Liver (tissue), 9 donors: ENCODE results near the gene ABLIM3. TPM values are rescaled to one million over a fixed set of nuclear protein-coding genes. Genes with fewer than 3 reads are reported as not detected.
A peak's percentile ranks its signal among the peaks of the same experiment; 100 is the strongest.

ENCODE experiments used
- DNase-seq: peaks from one replicate; pipeline ENCODE4 v3.0.0-alpha.2; 2017; ENCODE audit warnings: low spot score
- H3K27ac ChIP-seq, 2 donors: one replicate each; pipeline ENCODE4 v1.7.0; 2013; ENCODE audit warnings: inconsistent platforms in 2 of 2, low read length in 2 of 2, control low read depth in 1 of 2, low read depth in 1 of 2, mild to moderate bottlenecking in 1 of 2
- H3K27me3 ChIP-seq, 4 donors: one replicate each; pipeline versions ENCODE4 v1.6.1 to v1.7.0; 2013; ENCODE audit warnings: low read length in 3 of 4, inconsistent platforms in 1 of 4, mild to moderate bottlenecking in 1 of 4, moderate library complexity in 1 of 4; ENCODE audit not compliant: control insufficient read depth in 4 of 4, insufficient read depth in 4 of 4
- H3K36me3 ChIP-seq, 4 donors: one replicate each; pipeline versions ENCODE4 v1.6.1 to v1.7.0; 2013; ENCODE audit warnings: low read length in 3 of 4, mild to moderate bottlenecking in 3 of 4, low read depth in 1 of 4, moderate library complexity in 1 of 4; ENCODE audit not compliant: control insufficient read depth in 4 of 4, insufficient read depth in 3 of 4
- H3K4me1 ChIP-seq, 4 donors: one replicate each; pipeline versions ENCODE4 v1.6.1 to v1.7.0; 2013; ENCODE audit warnings: low read length in 3 of 4, mild to moderate bottlenecking in 3 of 4, moderate library complexity in 1 of 4; ENCODE audit not compliant: control insufficient read depth in 4 of 4, insufficient read depth in 4 of 4
- H3K4me3 ChIP-seq, 3 donors: one replicate each; pipeline versions ENCODE4 v1.6.1 to v1.7.0; 2013; ENCODE audit warnings: low read length in 3 of 3, control low read depth in 1 of 3, low read depth in 1 of 3, mild to moderate bottlenecking in 1 of 3
- H3K9ac ChIP-seq, 2 donors: one replicate each; pipeline ENCODE4 v1.7.0; 2013; ENCODE audit warnings: low read length in 2 of 2, mild to moderate bottlenecking in 2 of 2, moderate library complexity in 2 of 2, control low read depth in 1 of 2, low read depth in 1 of 2
- H3K9me3 ChIP-seq, 4 donors: one replicate each; pipeline versions ENCODE4 v1.6.1 to v1.7.0; 2013; ENCODE audit warnings: low read length in 3 of 4; ENCODE audit not compliant: control insufficient read depth in 4 of 4
- EGR1 ChIP-seq, 2 donors: IDR thresholded peaks; 2 replicates each; pipeline ENCODE4 v1.6.1; 2016 to 2018; ENCODE audit warnings: antibody characterized with exemption in 2 of 2, low read depth in 2 of 2
- FOXA1 ChIP-seq: IDR thresholded peaks from 2 replicates; pipeline ENCODE4 v1.6.1; 2016; ENCODE audit warnings: antibody characterized with exemption
- FOXA2 ChIP-seq: IDR thresholded peaks from 2 replicates; pipeline ENCODE4 v1.6.1; 2016; ENCODE audit warnings: antibody characterized with exemption
- GABPA ChIP-seq, 2 donors: IDR thresholded peaks in 1 of 2; conservative IDR thresholded peaks in 1 of 2; 2 replicates each; pipeline ENCODE4 v1.6.1; 2016; ENCODE audit warnings: antibody characterized with exemption in 2 of 2, mild to moderate bottlenecking in 1 of 2, moderate library complexity in 1 of 2
- HNF4A ChIP-seq, 2 donors: conservative IDR thresholded peaks; 2 replicates each; pipeline ENCODE4 v1.6.1; 2016; ENCODE audit warnings: antibody characterized with exemption in 2 of 2, mild to moderate bottlenecking in 2 of 2
- HNF4G ChIP-seq: IDR thresholded peaks from 2 replicates; pipeline ENCODE4 v1.6.1; 2016; ENCODE audit warnings: antibody characterized with exemption
- JUND ChIP-seq, 2 donors: IDR thresholded peaks; 2 replicates each; pipeline ENCODE4 v1.6.1; 2016; ENCODE audit warnings: antibody characterized with exemption in 2 of 2
- NR2F2 ChIP-seq: IDR thresholded peaks from 2 replicates; pipeline ENCODE4 v1.6.1; 2016; ENCODE audit warnings: antibody characterized with exemption
- RAD21 ChIP-seq, 2 donors: IDR thresholded peaks; 2 replicates each; pipeline ENCODE4 v1.6.1; 2016; ENCODE audit warnings: antibody characterized with exemption in 2 of 2, mild to moderate bottlenecking in 2 of 2
- RXRA ChIP-seq, 2 donors: IDR thresholded peaks; 2 replicates each; pipeline ENCODE4 v1.6.1; 2017 to 2018; ENCODE audit warnings: antibody characterized with exemption in 2 of 2, mild to moderate bottlenecking in 1 of 2
- SP1 ChIP-seq: IDR thresholded peaks from 2 replicates; pipeline ENCODE4 v1.6.1; 2018; ENCODE audit warnings: antibody characterized with exemption, mild to moderate bottlenecking
- TAF1 ChIP-seq: conservative IDR thresholded peaks from 2 replicates; pipeline ENCODE4 v1.6.1; 2016; ENCODE audit warnings: antibody characterized with exemption, mild to moderate bottlenecking
- YY1 ChIP-seq: IDR thresholded peaks from 2 replicates; pipeline ENCODE4 v1.6.1; 2016; ENCODE audit warnings: antibody characterized with exemption, mild to moderate bottlenecking
- WGBS: extraction: QIAGEN DNeasy Blood & Tissue Kit; methylation state at CpG from one replicate; pipeline ENCODE4 v1.1.7; 2013; 5-methylcytosine and 5-hydroxymethylcytosine counted together
- polyA plus RNA-seq, 2 donors: library from polyadenylated mRNA; stranded (reverse) in 1 of 2; unstranded in 1 of 2; fragments of 200-250 nt in 1 of 2; fragments of >200 nt in 1 of 2; fragmentation: Nextera tagmentation in 1 of 2; extraction: Ambion mirVana in 1 of 2; gene quantifications; one replicate each; pipeline versions ENCODE4 v1.2.1 to v1.2.3, GENCODE V29; 2013 to 2015
- total RNA-seq, 2 donors: library from RNA; depleted of rRNA; stranded (reverse); fragments of >200 nt; gene quantifications; one replicate each; pipeline ENCODE4 v1.2.3, GENCODE V29; 2014
- TF ChIP-seq, protein P1 (sequence below): IDR thresholded peaks from 2 replicates; pipeline ENCODE4 v1.6.1; 2016; ENCODE audit warnings: antibody characterized with exemption
- TF ChIP-seq, protein P2 (sequence below): IDR thresholded peaks from 2 replicates; pipeline ENCODE4 v1.6.1; 2016; ENCODE audit warnings: antibody characterized with exemption, mild to moderate bottlenecking
- TF ChIP-seq, protein P3 (sequence below): IDR thresholded peaks from 2 replicates; pipeline ENCODE4 v1.6.1; 2016; ENCODE audit warnings: antibody characterized with exemption
- TF ChIP-seq, protein P4 (sequence below): fragments of 150-350 bp; IDR thresholded peaks from 2 replicates; pipeline ENCODE4 v1.5.1; 2017; ENCODE audit warnings: improper control_type of control experiment, low read depth, low read length; ENCODE audit not compliant: missing input control
- TF ChIP-seq, protein P5 (sequence below): IDR thresholded peaks from 2 replicates; pipeline ENCODE4 v1.6.1; 2016; ENCODE audit warnings: antibody characterized with exemption
- donor health status: healthy.
- donor health status: healthy.
- donor health status: healthy.
- donor health status: healthy.
- donor health status: healthy.

Gene ABLIM3
- total and polyA plus RNA-seq, 4 donors: 6.8 to 131 (median 43.1) TPM

DNA sequence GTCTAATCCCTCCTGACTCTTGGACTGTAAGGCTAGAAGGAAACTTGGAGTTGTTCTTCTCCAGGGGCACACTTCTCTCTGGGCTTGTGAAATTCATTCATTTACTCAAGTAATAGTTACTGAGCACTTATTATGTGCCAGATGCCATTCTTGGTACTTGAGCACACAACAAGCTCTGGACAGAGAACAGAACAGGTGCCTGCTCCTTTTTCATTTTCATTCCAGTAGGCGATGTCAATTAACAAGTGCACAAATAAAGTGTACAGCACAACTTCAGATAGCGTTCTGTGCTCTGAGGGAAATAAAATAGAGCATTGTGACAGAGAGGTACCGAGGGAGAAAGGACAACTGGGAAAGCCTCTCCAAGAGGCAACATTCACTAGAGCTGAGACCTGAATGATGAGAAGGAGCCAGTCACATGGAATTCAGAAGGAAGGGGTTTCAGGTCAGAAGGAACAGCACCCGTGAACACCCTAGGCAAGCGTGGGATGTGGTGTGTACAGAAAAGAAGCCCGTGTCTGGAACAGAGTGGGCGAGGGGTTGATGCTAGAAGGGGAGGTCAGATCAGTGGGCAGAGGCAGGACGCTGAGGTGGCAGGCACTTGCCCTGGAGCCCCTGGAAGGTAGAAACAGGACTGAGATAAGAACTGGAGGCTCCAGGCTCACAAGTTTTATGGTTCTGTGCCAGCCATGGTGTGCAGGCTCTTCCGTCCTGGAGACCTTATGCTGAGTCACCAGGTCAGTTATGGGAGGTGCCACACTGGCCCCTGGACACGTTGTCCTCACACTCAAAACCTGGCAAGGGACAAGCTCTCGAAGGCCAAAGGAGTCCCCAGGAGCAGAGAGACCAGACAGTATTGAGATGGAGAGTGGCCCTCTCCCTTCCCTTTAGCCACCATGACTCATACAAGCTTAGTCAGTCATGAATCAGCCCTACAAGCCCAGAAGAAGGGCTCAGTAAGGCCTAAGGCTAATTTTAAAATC is 7.2 kb upstream of the ABLIM3 start:
- TF ChIP-seq EGR1 (IDR thresholded peaks at IDR 0.05; ENCODE audit: low read depth in 2 of 2): no peak
- TF ChIP-seq FOXA1: no peak
- peak; percentile 82 to 96 for TF ChIP-seq JUND (IDR thresholded peaks at IDR 0.05)
- peak in 1 of 2 donors; percentile 45 for TF ChIP-seq GABPA (IDR thresholded peaks at IDR 0.05 in 1 of 2, conservative IDR thresholded peaks at IDR 0.05 in 1 of 2)
- TF ChIP-seq SP1: peak; percentile 94
- TF ChIP-seq RAD21 (IDR thresholded peaks at IDR 0.05): peak in 1 of 2 donors; percentile 57
- TF ChIP-seq, protein P1, sequence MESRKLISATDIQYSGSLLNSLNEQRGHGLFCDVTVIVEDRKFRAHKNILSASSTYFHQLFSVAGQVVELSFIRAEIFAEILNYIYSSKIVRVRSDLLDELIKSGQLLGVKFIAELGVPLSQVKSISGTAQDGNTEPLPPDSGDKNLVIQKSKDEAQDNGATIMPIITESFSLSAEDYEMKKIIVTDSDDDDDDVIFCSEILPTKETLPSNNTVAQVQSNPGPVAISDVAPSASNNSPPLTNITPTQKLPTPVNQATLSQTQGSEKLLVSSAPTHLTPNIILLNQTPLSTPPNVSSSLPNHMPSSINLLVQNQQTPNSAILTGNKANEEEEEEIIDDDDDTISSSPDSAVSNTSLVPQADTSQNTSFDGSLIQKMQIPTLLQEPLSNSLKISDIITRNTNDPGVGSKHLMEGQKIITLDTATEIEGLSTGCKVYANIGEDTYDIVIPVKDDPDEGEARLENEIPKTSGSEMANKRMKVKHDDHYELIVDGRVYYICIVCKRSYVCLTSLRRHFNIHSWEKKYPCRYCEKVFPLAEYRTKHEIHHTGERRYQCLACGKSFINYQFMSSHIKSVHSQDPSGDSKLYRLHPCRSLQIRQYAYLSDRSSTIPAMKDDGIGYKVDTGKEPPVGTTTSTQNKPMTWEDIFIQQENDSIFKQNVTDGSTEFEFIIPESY: no peak
- TF ChIP-seq NR2F2: peak; percentile 83
- TF ChIP-seq RXRA (IDR thresholded peaks at IDR 0.05): peak; percentile 74 to 88
- peak; percentile 63 for TF ChIP-seq YY1
- TF ChIP-seq, protein P2, sequence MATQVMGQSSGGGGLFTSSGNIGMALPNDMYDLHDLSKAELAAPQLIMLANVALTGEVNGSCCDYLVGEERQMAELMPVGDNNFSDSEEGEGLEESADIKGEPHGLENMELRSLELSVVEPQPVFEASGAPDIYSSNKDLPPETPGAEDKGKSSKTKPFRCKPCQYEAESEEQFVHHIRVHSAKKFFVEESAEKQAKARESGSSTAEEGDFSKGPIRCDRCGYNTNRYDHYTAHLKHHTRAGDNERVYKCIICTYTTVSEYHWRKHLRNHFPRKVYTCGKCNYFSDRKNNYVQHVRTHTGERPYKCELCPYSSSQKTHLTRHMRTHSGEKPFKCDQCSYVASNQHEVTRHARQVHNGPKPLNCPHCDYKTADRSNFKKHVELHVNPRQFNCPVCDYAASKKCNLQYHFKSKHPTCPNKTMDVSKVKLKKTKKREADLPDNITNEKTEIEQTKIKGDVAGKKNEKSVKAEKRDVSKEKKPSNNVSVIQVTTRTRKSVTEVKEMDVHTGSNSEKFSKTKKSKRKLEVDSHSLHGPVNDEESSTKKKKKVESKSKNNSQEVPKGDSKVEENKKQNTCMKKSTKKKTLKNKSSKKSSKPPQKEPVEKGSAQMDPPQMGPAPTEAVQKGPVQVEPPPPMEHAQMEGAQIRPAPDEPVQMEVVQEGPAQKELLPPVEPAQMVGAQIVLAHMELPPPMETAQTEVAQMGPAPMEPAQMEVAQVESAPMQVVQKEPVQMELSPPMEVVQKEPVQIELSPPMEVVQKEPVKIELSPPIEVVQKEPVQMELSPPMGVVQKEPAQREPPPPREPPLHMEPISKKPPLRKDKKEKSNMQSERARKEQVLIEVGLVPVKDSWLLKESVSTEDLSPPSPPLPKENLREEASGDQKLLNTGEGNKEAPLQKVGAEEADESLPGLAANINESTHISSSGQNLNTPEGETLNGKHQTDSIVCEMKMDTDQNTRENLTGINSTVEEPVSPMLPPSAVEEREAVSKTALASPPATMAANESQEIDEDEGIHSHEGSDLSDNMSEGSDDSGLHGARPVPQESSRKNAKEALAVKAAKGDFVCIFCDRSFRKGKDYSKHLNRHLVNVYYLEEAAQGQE: no peak
- TF ChIP-seq, protein P3, sequence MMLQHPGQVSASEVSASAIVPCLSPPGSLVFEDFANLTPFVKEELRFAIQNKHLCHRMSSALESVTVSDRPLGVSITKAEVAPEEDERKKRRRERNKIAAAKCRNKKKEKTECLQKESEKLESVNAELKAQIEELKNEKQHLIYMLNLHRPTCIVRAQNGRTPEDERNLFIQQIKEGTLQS: peak; percentile 88
- peak; percentile 63 to 69 for TF ChIP-seq HNF4A (conservative IDR thresholded peaks at IDR 0.05)
- TF ChIP-seq, protein P4, sequence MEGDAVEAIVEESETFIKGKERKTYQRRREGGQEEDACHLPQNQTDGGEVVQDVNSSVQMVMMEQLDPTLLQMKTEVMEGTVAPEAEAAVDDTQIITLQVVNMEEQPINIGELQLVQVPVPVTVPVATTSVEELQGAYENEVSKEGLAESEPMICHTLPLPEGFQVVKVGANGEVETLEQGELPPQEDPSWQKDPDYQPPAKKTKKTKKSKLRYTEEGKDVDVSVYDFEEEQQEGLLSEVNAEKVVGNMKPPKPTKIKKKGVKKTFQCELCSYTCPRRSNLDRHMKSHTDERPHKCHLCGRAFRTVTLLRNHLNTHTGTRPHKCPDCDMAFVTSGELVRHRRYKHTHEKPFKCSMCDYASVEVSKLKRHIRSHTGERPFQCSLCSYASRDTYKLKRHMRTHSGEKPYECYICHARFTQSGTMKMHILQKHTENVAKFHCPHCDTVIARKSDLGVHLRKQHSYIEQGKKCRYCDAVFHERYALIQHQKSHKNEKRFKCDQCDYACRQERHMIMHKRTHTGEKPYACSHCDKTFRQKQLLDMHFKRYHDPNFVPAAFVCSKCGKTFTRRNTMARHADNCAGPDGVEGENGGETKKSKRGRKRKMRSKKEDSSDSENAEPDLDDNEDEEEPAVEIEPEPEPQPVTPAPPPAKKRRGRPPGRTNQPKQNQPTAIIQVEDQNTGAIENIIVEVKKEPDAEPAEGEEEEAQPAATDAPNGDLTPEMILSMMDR: no peak
- TF ChIP-seq HNF4G: no peak
- TF ChIP-seq TAF1: peak; percentile 30
- TF ChIP-seq FOXA2: peak; percentile 10
- TF ChIP-seq, protein P5, sequence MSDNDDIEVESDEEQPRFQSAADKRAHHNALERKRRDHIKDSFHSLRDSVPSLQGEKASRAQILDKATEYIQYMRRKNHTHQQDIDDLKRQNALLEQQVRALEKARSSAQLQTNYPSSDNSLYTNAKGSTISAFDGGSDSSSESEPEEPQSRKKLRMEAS: peak; percentile 71
- H3K27ac ChIP-seq: peak overlapping the region; percentile 4 to 75
- H3K9me3 ChIP-seq: no peaks in the 10 kb centered on the region
- no peak for DNase-seq
- peaks cover 3 to 39% (median 11%) of the 10 kb centered on the region in 4 donors for H3K4me1 ChIP-seq
- H3K4me3 ChIP-seq: no peak overlapping the region
- H3K9ac ChIP-seq: no peak overlapping the region
- no peaks in the 10 kb centered on the region for H3K27me3 ChIP-seq
- no peaks in the 10 kb centered on the region for H3K36me3 ChIP-seq
- WGBS: 71% methylated on average over 11 of the region's 11 CpGs
